Muscle layer of duodenum (tissue), 2 donors: ENCODE data around the gene NPR3.

Experiments used
- H3K27ac ChIP-seq: one replicate; pipeline ENCODE4 v1.7.0; 2013; ENCODE audit warnings: mild to moderate bottlenecking, low read length
- H3K27me3 ChIP-seq: one replicate; pipeline ENCODE4 v1.7.0; 2013; ENCODE audit warnings: low read depth, mild to moderate bottlenecking, control low read depth, low read length
- H3K36me3 ChIP-seq, 2 donors: one replicate each; pipeline ENCODE4 v1.7.0; 2013; ENCODE audit warnings: low read length in 2 of 2, control low read depth in 1 of 2, mild to moderate bottlenecking in 1 of 2; ENCODE audit not compliant: insufficient read depth in 2 of 2, control insufficient read depth in 1 of 2
- H3K4me1 ChIP-seq, 2 donors: one replicate each; pipeline ENCODE4 v1.7.0; 2013; ENCODE audit warnings: low read length in 2 of 2, mild to moderate bottlenecking in 2 of 2, control low read depth in 1 of 2, moderate library complexity in 1 of 2; ENCODE audit not compliant: insufficient read depth in 2 of 2, control insufficient read depth in 1 of 2
- H3K4me3 ChIP-seq, 2 donors: one replicate each; pipeline ENCODE4 v1.7.0; 2013; ENCODE audit warnings: low read length in 2 of 2, low read depth in 1 of 2, mild to moderate bottlenecking in 1 of 2
- H3K9me3 ChIP-seq, 2 donors: one replicate each; pipeline ENCODE4 v1.7.0; 2013; ENCODE audit warnings: low read length in 2 of 2, control low read depth in 1 of 2, mild to moderate bottlenecking in 1 of 2; ENCODE audit not compliant: control insufficient read depth in 1 of 2
- donor health status: healthy.

Gene NPR3

DNA sequence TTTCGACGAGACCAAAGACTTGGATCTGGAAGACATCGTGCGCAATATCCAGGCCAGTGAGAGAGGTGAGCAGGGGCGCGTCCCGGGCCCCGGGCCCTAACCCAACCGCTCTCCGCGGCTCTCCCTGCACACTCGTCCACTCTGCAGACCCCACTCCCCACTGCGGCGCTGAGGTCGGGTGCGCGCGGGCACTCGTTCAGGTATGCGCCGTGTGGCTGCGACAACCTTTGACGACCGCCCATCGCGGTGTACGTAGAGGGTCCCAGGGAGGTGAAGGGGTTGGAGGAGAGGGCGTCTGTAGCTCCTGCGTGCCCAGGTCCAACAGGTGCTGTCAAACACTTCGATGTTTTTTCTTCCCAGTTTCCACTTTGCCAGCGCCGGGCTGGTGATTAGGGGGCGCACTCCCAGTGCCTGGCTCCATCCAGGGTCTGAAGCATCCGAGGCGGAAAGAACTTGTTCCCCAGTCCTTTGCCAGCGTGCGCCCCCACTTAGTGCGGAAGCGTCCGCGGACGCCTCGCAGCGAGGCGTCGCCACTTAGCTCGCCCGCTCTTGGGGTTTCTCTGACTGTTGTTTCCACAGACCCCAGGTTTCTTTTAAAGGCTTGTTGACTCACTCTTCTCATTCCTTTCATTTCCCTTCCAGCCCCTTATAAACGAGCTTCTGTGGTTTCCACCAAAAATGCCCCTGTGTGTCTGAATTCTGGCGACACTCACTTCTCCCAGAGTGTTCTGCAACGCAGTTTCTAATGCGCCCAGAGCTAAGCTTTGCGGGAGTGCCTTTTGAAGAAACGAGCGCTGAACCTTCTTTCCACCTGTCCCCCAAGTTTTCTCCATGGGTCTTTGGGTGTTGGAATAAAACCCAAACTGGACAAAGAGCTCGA is 1.6 kb downstream of the NPR3 start:
- H3K9me3 ChIP-seq: no peaks in the 10 kb centered on the region
- peak overlapping the region; percentile 49 to 96 for H3K4me3 ChIP-seq
- H3K27me3 ChIP-seq: peaks cover 25% of the 10 kb centered on the region
- no peaks in the 10 kb centered on the region for H3K36me3 ChIP-seq
- peaks cover 0 to 30% of the 10 kb centered on the region in 2 donors for H3K4me1 ChIP-seq
- H3K27ac ChIP-seq: no peak overlapping the region

DNA sequence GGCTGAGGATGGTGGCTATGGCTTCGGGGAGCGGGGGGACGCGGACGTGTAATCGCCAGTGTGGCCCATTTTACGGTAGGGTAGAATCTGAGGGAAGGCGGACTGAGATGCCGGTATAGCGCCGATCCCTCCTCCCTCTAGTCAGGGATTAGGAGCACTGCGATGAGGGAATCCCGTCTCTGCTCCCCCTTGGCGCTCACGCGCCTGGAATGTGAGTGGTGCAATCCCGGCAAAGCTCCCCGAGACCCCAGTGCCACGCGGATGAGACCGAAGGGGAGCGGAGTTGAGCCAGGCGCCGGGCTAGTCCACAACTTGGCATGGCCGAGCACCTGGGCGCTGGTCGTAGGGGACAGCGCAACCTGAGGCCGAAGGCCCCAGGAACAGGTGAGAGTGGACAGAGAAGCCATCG is 2.2 kb downstream of the NPR3 start:
- Histone ChIP-seq H3K27me3 (peaks cover 25% of the 10 kb centered on the region), H3K27ac (no peak overlapping the region), H3K4me1 (peaks cover 0 to 30% of the 10 kb centered on the region in 2 donors), H3K4me3 (peak overlapping the region; percentile 45 to 96), H3K9me3 (no peaks in the 10 kb centered on the region), H3K36me3 (no peaks in the 10 kb centered on the region)

DNA sequence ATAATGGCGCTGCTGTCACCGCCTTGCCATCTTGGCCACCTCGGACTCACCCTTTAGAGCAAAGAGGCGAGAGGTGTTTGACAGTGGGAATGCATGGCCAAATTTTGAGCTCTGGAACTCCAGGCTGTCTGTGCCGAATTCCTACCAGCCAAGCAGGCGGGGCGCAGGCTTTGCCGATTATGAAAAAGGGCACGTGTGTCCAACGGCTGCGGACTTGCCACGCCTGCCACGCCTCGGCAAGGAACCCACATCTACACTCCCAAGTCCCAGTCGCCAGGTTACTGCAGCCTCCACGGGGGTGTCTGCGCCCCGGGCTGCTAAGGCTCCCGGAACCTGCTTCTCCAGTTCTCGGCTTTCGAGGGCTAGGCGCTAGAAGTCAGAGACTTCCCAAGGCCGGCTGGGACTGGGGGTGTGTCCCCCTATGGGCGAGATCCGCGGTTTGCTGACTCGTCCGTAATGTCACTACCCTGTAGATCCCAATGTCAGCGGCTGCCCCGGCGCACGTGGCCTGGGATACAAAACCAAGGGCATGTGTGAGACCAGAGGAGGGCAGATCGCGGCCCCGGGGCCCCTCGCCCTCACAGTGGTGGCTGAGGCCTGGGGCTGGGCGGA is 2.8 kb downstream of the NPR3 start:
- Histone ChIP-seq H3K27me3 (peaks cover 24% of the 10 kb centered on the region), H3K27ac (no peak overlapping the region), H3K4me3 (peak overlapping the region; percentile 45 to 96)

DNA sequence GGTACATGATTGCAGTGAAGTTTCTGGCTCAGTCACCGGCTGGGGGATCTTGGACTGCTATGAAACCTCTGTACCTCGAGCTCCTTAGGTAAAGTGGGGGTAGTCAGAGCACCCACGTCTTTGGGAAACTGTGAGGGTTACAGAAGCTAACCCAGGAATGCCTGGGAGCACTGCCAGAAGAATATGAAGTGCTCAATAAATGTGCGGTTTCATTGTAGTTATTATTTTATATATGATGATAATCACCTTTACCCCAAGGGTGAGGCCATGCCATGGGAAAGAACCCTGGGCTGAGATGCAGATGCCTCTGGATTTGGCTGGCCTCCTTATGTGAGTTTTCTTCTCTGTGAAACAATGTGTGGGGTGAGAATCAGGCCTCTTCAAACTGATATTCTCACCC is 3.7 kb downstream of the NPR3 start:
- Histone ChIP-seq H3K27ac (no peak overlapping the region), H3K36me3 (no peaks in the 10 kb centered on the region), H3K4me1 (peaks cover 0 to 30% of the 10 kb centered on the region in 2 donors), H3K27me3 (peaks cover 21% of the 10 kb centered on the region), H3K4me3 (peak overlapping the region; percentile 7 to 96), H3K9me3 (no peaks in the 10 kb centered on the region)

More for the DNA sequence above, 2.8 kb downstream of the NPR3 start:
- Histone ChIP-seq H3K36me3 (no peaks in the 10 kb centered on the region), H3K9me3 (no peaks in the 10 kb centered on the region), H3K4me1 (peaks cover 0 to 30% of the 10 kb centered on the region in 2 donors)

DNA sequence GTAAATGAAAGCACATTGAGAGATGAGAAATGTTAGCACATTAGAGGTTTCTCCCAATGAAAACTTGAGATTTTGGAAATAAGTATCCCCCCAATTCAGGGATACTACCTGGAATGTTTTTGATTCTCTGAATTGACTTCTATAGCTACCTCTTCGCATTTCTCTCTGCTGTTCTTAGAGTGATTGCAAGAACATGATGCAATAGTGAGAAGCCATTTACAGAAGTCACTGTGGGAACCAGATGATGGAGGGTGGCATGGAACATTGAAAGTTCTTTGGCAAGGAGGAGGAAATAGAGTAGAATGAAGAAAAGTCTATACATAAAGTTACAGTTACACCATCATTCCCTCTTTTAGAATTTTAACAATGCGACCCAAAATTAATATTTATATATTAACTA is 9.2 kb downstream of the NPR3 start:
- H3K27ac ChIP-seq: no peak overlapping the region
- H3K9me3 ChIP-seq: no peaks in the 10 kb centered on the region
- H3K36me3 ChIP-seq: no peaks in the 10 kb centered on the region
- no peaks in the 10 kb centered on the region for H3K4me1 ChIP-seq
- H3K27me3 ChIP-seq: no peaks in the 10 kb centered on the region
- no peak overlapping the region for H3K4me3 ChIP-seq

DNA sequence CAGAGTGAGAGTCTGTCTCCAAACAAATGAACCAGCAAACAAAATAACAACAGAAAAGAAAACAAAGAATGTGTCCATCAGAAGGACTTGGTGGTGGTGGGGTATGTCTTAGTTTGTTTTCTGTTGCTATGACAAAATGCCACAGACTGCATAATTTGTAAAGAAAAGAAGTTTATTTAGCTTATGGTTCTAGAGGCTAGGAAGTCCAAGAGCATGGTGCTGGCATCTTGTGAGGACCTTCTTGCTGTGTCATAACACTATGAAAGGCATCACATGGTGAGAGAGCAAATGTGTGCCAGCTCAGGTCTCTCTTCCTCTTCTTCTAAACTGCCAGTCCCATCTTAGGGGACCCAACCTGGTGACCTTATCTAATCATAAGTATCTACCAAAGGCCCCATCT is 10.5 kb downstream of the NPR3 start:
- Histone ChIP-seq H3K4me3 (no peak overlapping the region), H3K36me3 (no peaks in the 10 kb centered on the region), H3K4me1 (no peaks in the 10 kb centered on the region), H3K27me3 (no peaks in the 10 kb centered on the region), H3K27ac (no peak overlapping the region), H3K9me3 (no peaks in the 10 kb centered on the region)

DNA sequence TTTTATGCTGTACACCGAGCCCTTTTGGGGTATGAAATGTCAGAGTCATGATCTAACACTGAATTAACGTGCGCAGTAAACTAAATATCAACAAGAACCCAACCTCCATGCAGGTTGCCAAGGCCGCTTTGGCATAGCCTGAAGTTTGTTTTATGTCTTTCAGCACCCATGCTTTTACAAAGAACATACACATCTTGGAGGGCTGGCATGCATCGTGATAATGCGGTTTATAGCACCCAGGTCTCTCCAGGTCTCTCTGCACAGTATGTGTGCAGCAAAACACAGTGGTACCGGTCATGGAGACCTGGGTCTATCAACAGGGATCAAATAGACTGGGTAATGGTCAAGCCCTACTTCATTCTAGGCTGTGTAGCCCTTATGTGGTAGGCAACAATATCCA is 11.8 kb downstream of the NPR3 start:
- no peaks in the 10 kb centered on the region for H3K4me1 ChIP-seq
- H3K4me3 ChIP-seq: no peak overlapping the region
- no peaks in the 10 kb centered on the region for H3K9me3 ChIP-seq
- no peaks in the 10 kb centered on the region for H3K27me3 ChIP-seq
- no peak overlapping the region for H3K27ac ChIP-seq
- H3K36me3 ChIP-seq: no peaks in the 10 kb centered on the region

DNA sequence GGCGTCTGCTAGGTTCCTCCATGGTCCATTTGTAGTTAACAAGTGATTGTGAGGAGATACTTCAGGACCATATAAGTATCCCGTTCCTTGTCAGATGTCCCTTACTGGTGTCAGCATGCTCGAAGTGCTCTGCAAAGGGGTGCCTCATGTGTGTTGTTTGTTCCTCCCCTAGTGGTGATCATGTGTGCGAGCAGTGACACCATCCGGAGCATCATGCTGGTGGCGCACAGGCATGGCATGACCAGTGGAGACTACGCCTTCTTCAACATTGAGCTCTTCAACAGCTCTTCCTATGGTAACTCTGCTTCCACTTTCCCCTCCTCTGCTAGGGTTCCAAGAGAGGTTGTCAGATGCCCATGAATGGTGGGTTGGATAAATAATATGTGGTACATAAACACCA is 13.4 kb downstream of the NPR3 start:
- Histone ChIP-seq H3K36me3 (no peaks in the 10 kb centered on the region), H3K27me3 (no peaks in the 10 kb centered on the region), H3K4me3 (no peak overlapping the region), H3K4me1 (no peaks in the 10 kb centered on the region), H3K9me3 (no peaks in the 10 kb centered on the region), H3K27ac (no peak overlapping the region)

DNA sequence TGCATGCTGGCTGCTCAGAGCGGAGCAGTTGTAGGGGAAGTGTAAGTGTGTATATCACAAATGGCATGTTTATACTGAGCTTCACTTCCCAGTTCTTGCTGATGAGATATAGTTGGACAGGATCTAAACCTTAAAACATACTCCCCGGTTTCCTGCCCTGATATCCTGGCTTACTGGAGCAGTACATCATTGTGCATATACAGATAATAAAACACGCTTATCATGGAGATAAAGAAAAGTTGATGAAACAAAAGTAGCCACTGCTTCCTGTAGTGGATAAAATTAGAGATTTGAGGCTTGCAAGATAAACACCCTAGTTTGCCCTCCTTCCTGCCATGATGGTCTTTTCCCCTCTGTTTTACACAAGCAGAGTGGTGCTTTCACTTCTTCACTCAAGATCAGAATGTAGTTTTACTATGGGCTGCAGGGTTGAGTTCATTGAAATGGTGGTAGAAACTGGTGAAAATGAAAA is 15.0 kb downstream of the NPR3 start:
- no peaks in the 10 kb centered on the region for H3K27me3 ChIP-seq
- no peaks in the 10 kb centered on the region for H3K36me3 ChIP-seq
- no peak overlapping the region for H3K27ac ChIP-seq
- H3K4me1 ChIP-seq: no peaks in the 10 kb centered on the region
- H3K4me3 ChIP-seq: no peak overlapping the region
- no peaks in the 10 kb centered on the region for H3K9me3 ChIP-seq

DNA sequence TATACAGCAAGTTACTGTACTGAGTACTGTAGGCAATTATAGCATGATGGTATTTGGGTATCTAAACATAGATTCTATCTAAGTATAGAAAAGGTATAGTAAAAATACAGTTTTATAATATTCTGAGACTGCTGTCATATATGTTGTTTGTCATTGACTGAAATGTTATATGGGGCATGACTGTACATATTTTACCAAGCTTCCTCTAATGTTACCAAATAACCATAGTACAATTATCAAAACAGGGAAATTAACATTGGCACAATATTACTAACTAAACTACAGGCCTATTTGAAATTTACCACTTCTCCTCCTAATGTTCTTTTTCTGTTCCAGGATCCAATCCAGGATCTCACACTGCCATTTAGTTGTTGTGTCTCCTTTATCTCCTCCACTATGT is 18.5 kb downstream of the NPR3 start:
- H3K27me3 ChIP-seq: no peaks in the 10 kb centered on the region
- H3K36me3 ChIP-seq: no peaks in the 10 kb centered on the region
- H3K9me3 ChIP-seq: no peaks in the 10 kb centered on the region
- H3K27ac ChIP-seq: no peak overlapping the region
- H3K4me1 ChIP-seq: peaks cover 0 to 2% of the 10 kb centered on the region in 2 donors
- H3K4me3 ChIP-seq: no peak overlapping the region

DNA sequence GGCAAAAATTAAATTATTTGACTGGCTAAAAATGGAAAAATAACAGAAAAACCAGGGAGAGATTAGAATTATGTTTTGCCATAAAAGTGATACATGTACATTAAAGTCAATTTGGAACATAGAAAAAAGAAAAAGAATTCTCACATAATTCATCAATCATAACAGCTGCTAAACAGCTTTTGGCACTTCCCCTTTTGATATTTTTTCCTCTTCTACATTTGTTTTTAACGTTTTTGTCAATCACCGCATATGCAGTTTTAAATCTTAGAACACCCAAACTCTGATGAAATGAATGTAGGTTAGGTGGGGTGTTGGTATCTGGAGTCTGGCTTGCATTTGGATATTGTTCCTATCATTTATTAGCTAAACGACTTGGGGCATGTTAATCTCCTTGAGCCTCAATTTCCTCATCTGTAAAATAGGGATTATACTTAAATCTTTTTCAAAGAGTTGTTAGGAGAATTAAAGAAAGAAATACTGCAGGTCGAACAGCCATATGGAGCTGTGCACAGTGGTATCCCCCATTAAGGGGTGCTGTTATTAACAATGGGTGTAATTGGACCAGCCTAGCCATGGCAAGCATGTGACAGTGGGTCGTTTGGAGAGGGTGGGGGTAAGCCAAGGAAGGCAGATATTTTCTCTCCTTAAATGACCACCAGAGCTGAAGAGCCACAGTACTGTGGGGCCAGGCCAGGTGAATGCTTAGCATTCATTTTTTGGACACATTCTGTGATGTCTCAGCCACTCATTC is 22.6 kb downstream of the NPR3 start:
- peaks cover 0 to 5% of the 10 kb centered on the region in 2 donors for H3K4me1 ChIP-seq
- no peaks in the 10 kb centered on the region for H3K36me3 ChIP-seq
- no peaks in the 10 kb centered on the region for H3K27me3 ChIP-seq
- H3K4me3 ChIP-seq: no peak overlapping the region
- no peaks in the 10 kb centered on the region for H3K9me3 ChIP-seq
- H3K27ac ChIP-seq: no peak overlapping the region
